Thyroid gland (tissue), 4 donors: ENCODE results near the gene DDX24. TPM values are rescaled to one million over a fixed set of nuclear protein-coding genes. Genes with fewer than 3 reads are reported as not detected.
A peak's percentile ranks its signal among the peaks of the same experiment; 100 is the strongest.

Experiments used
- DNase-seq, 2 donors: peaks; one replicate each; pipeline ENCODE4 v3.0.0-alpha.2; 2019
- H3K27ac ChIP-seq, 3 donors: fragments of 200-600 bp; sonication (generic); 1 replicate in 2 of 3; 2 replicates in 1 of 3; pipeline ENCODE4 v1.5.1; 2016 to 2019; ENCODE audit warnings: mild to moderate bottlenecking in 1 of 3, moderate library complexity in 1 of 3
- H3K27me3 ChIP-seq: fragments of 200-600 bp; sonication (generic); one replicate; pipeline ENCODE4 v1.5.1; 2019
- H3K36me3 ChIP-seq, 2 donors: fragments of 200-600 bp; sonication (generic); one replicate each; pipeline ENCODE4 v1.5.1; 2016 to 2019
- H3K4me1 ChIP-seq, 2 donors: fragments of 200-600 bp; sonication (generic); one replicate each; pipeline ENCODE4 v1.5.1; 2017 to 2019
- H3K4me3 ChIP-seq, 3 donors: fragments of 200-600 bp; sonication (generic); replicated peaks in 1 of 3; 1 replicate in 2 of 3; 2 replicates in 1 of 3; pipeline ENCODE4 v1.5.1; 2016; ENCODE audit warnings: mild to moderate bottlenecking in 1 of 3
- H3K9me3 ChIP-seq: fragments of 200-600 bp; sonication (generic); one replicate; pipeline ENCODE4 v1.5.1; 2017
- POLR2A ChIP-seq, 2 donors: fragments of 450-650 bp; IDR thresholded peaks; one replicate each; pipeline ENCODE4 v1.6.1; 2017; ENCODE audit warnings: antibody characterized with exemption in 2 of 2, mild to moderate bottlenecking in 2 of 2, moderate library complexity in 1 of 2
- WGBS, 2 donors: methylation state at CpG; one replicate each; pipeline ENCODE4 v1.1.5; 2017; 5-methylcytosine and 5-hydroxymethylcytosine counted together
- intact Hi-C: fragments of 100-400 bp; cut with DNase I; formaldehyde crosslinking; loops from one replicate; pipeline ENCODE4 v1.15.1; 2023
- total RNA-seq, 4 donors: library from RNA; depleted of rRNA; stranded (reverse); fragments of >200 nt; gene quantifications; one replicate each; pipeline ENCODE4 v1.2.3, GENCODE V29; 2016
- TF ChIP-seq, protein P1 (sequence below), 6 experiments: fragments of 200-600 bp in 3 of 6; fragments of 450-650 bp in 3 of 6; sonication (generic) in 3 of 6; IDR thresholded peaks; one replicate each; pipeline ENCODE4 v1.5.1; 2016 to 2019; ENCODE audit warnings: antibody characterized with exemption in 6 of 6, mild to moderate bottlenecking in 2 of 6, inconsistent platforms in 1 of 6, moderate library complexity in 1 of 6

Gene DDX24
- total RNA-seq, 4 donors from 2014 or later = 139 to 209 (median 193) TPM

DNA sequence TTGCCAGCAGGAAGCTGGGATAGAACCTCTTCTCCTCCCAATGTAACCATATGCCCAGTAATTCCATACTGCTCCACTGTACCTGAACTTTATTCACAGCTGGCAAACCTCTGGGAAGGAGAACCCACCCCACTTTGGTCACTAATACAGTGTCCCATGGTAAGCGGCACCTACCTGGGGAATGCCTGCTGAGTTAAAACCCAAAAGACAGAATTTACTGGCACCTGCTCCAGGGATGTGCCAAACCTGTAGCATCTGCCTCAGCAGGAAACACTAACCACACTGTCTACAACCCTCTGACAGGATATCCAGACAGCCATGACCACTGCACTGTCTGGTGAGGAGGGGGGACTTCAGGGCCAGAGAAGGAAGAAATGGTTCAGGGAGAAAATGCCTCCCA lies 26.6 kb downstream of the DDX24 start:
- peaks cover 83 to 94% of the 10 kb centered on the region in 2 donors for H3K36me3 ChIP-seq
- no peak for TF ChIP-seq POLR2A (IDR thresholded peaks at IDR 0.05)
- TF ChIP-seq, protein P1, sequence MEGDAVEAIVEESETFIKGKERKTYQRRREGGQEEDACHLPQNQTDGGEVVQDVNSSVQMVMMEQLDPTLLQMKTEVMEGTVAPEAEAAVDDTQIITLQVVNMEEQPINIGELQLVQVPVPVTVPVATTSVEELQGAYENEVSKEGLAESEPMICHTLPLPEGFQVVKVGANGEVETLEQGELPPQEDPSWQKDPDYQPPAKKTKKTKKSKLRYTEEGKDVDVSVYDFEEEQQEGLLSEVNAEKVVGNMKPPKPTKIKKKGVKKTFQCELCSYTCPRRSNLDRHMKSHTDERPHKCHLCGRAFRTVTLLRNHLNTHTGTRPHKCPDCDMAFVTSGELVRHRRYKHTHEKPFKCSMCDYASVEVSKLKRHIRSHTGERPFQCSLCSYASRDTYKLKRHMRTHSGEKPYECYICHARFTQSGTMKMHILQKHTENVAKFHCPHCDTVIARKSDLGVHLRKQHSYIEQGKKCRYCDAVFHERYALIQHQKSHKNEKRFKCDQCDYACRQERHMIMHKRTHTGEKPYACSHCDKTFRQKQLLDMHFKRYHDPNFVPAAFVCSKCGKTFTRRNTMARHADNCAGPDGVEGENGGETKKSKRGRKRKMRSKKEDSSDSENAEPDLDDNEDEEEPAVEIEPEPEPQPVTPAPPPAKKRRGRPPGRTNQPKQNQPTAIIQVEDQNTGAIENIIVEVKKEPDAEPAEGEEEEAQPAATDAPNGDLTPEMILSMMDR (IDR thresholded peaks at IDR 0.05) = no peak
- intact Hi-C loops = no loop called here
- no peaks in the 10 kb centered on the region for H3K9me3 ChIP-seq
- no peaks in the 10 kb centered on the region for H3K27me3 ChIP-seq
- WGBS, 2 donors = 100% methylated on average over 1 of the region's 1 CpG
- H3K4me1 ChIP-seq = peaks cover 0 to 7% of the 10 kb centered on the region in 2 donors
- DNase-seq = no peak
- no peak overlapping the region for H3K4me3 ChIP-seq
- H3K27ac ChIP-seq = no peak overlapping the region

DNA sequence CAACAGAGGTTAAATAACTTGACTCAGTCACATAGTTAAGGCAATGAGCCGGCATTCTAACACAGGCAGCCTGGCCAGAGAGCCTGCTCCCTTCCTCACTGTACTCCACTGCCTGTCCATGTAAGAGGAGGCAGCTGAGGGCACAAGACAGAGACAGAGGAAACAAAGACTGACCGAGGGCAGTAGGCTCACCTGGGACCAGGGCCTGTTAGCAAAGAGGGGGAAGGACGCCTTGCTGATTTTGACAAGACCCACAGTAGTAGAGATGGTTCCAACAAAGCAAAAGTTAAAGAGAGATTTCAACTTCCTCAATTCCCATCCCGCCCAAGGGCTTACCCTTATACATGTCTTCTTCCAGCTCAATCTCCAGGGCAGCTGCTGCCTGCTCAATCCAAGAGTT lies 28.3 kb downstream of the DDX24 start:
- no peaks in the 10 kb centered on the region for H3K27me3 ChIP-seq
- H3K4me3 ChIP-seq = no peak overlapping the region
- H3K27ac ChIP-seq = no peak overlapping the region
- intact Hi-C loops = no loop called here
- TF ChIP-seq, protein P1 (IDR thresholded peaks at IDR 0.05) = no peak
- TF ChIP-seq POLR2A (IDR thresholded peaks at IDR 0.05) = no peak
- no peaks in the 10 kb centered on the region for H3K9me3 ChIP-seq
- peaks cover 93 to 94% of the 10 kb centered on the region in 2 donors for H3K36me3 ChIP-seq
- 91 to 92% methylated on average over 4 of the region's 4 CpGs for WGBS, 2 donors
- H3K4me1 ChIP-seq = no peaks in the 10 kb centered on the region
- DNase-seq = no peak

DNA sequence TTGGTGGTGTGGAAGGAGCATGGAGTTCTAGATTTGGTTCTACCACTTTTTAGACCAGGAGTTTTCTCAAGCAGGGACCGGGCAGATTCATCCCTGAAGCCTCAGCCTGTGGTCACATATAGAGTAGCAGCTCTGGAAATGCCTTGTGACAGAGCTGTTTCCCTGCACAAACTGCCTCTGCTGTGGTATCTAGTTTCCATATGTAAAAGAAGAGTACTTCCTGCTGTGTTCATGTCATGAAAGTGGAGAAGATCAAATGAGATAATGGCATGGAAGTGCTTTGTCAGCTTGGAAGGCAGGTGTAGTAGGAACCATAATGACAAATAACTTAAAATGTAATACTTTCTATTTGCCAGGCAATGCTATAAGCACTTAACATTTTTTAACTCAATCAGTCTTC lies 28.8 kb downstream of the DDX24 start:
- no peaks in the 10 kb centered on the region for H3K27me3 ChIP-seq
- intact Hi-C loops = no loop called here
- H3K36me3 ChIP-seq = peaks cover 93 to 94% of the 10 kb centered on the region in 2 donors
- no peaks in the 10 kb centered on the region for H3K4me1 ChIP-seq
- WGBS, 2 donors = 90 to 91% methylated on average over 1 of the region's 1 CpG
- TF ChIP-seq, protein P1 (IDR thresholded peaks at IDR 0.05) = no peak
- no peak for TF ChIP-seq POLR2A (IDR thresholded peaks at IDR 0.05)
- no peak for DNase-seq
- no peak overlapping the region for H3K4me3 ChIP-seq
- no peak overlapping the region for H3K27ac ChIP-seq
- H3K9me3 ChIP-seq = no peaks in the 10 kb centered on the region

DNA sequence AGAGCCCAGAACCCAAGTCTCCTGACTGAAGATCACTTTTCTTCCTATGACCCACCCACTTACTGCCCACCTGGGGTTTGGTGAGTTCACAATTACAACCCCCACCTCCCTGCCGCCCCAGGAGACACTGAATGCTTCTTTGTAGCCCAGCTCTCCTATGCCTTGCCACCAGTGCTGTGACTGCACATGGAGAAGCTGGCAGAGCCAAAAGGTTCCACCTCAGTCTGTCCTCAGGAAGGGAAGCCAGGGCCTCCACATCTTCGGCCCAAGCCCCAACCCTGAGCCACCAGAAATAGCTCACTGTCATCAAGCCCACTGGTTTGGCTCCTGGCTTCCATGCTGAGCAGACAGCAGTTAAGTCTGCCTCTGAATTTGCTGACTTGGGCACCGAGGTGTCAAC lies 29.2 kb downstream of the DDX24 start:
- intact Hi-C loops = no loop called here
- no peak for DNase-seq
- no peak for TF ChIP-seq POLR2A (IDR thresholded peaks at IDR 0.05)
- TF ChIP-seq, protein P1 (IDR thresholded peaks at IDR 0.05) = no peak
- Histone ChIP-seq H3K9me3 (no peaks in the 10 kb centered on the region), H3K36me3 (peaks cover 94 to 95% of the 10 kb centered on the region in 2 donors), H3K27me3 (no peaks in the 10 kb centered on the region), H3K4me3 (no peak overlapping the region), H3K27ac (no peak overlapping the region), H3K4me1 (no peaks in the 10 kb centered on the region)
- WGBS, 2 donors = 91 to 96% methylated on average over 1 to 3 of the region's 3 CpGs

DNA sequence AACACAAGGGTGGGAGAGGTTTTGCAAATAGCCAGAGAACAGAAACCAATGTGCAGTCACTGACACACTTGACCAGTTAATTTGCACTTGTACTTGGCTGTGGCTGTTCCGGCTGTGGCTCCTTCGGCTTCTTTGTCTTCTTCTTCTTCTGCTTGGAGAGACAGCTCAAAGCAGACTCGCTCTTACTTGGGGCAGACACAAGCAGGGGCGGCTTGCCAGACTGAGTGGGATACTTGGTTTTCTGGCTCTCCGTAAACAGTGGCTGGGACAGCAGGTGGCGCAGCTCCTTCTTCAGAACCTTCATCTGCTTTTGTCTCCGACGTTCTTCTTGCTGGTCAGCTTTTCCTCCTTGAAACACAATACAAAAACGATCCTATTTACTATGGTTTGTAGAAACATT lies 29.9 kb downstream of the DDX24 start:
- DNase-seq = peak in 1 of 2 donors; percentile 41
- intact Hi-C loops = no loop called here

More for the DNA sequence above, 29.9 kb downstream of the DDX24 start:
- no peak overlapping the region for H3K27ac ChIP-seq
- WGBS, 2 donors = 46 to 61% methylated on average over 9 of the region's 9 CpGs
- H3K27me3 ChIP-seq = no peaks in the 10 kb centered on the region
- TF ChIP-seq POLR2A (IDR thresholded peaks at IDR 0.05) = no peak
- TF ChIP-seq, protein P1 (IDR thresholded peaks at IDR 0.05) = no peak
- no peaks in the 10 kb centered on the region for H3K4me1 ChIP-seq
- H3K9me3 ChIP-seq = no peaks in the 10 kb centered on the region
- H3K4me3 ChIP-seq = no peak overlapping the region
- peaks cover 92 to 97% of the 10 kb centered on the region in 2 donors for H3K36me3 ChIP-seq
